GM18520 (cell line): Measurements from ENCODE around the gene TENT5A.
"Not testable (repeated sequence)": the region's sequence is repeated elsewhere in the genome, so short reads cannot be mapped to it uniquely, and the experiment has no call there.

Source experiments
- ATAC-seq: cut with Tn5 transposase; IDR thresholded peaks from one replicate; pipeline ENCODE4 v1.9.1; 2021; ENCODE audit not compliant: unreplicated experiment

Gene TENT5A

DNA sequence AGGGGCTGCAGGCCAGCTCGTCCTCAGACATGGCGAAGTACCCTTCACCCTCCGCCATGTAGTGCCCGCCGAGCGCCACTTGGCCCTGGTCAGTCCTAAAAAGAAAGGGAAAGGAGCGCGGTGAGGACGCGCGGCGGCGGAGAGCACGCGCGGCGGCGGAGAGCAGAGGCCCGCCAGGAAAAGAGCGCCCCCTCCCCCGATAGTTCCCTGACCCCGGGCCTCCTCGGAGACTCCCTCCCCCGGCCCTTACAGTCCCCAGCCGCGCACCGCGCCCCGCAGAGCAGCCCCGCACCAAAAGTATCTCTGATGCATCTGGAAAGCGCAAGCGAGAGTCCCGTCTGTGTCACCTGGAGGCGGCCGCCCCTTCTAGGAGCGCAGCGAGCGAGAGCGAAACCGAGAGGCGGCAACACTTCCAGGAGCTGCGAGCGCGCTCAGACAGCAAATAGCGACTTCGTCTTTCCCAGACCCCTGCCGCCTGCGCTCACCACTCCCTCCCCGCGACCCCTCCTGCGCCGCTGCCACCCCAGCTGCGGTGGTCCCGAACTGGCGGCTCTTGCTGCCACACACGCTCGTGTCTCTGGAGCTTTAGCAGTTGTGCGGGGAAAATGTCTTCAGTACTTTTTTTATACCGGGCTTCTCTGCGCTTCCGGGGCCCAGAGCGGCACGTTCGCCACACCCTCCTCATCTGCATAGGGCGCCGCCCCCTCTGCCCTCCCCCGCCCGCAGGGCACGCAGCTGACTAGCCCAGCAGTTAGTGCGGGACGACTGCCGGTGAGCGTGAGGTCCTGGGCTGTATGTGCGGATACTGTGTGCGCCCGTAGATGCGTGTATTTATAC, at the start of gene TENT5A:
TSS of gene TENT5A (minus strand) at position 598 of the 837 bp plus-strand sequence. CDS start at position 58, 540 bp downstream.
- peak; percentile 31 for ATAC-seq

- no peak for ATAC-seq
Observed at GRCh38 chr6:81801489-81801888, 49.0 kb upstream of the TENT5A start.

DNA sequence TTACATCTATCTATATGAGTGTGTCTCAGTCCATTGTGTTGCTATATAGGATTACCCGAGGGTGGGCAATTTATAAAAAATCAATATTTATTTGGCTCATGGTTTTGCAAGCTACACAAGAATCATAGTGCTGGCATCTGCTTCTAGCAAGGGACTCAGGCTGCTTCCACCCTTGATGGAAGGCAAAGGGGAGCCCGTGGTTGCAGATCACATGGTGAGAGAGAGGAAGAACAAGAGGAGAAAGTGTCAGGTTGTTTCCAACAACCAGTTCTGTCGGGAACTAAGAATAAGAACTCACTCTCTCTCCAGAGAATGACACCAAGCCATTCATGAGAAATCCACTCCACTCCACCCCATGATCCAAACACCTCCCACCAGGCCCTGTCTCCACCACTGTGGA, 48.2 kb upstream of the TENT5A start:
- ATAC-seq, result no peak

DNA sequence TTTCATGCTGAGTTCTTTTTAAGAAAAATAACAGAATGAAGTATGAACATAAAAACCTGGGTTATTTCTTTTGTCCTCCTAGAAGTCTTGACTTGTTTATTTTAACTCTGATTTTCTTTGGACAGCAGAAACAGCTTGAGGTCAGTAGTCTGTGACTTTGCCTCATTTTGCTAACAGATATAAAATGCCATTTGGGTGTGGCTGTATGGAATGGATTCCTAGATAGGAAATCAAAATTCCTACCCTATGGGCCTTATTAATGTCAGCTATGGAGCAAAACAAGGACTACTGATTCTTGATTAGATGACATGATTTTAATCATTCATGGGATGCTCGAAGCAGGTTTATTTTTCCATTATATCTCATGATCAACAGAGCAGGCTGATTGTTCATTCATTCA, 46.8 kb upstream of the TENT5A start:
- ATAC-seq, result no peak

- no peak for ATAC-seq
Observed at GRCh38 chr6:81797591-81797990, 45.1 kb upstream of the TENT5A start.

GRCh38 chr6:81795890-81796289, 43.4 kb upstream of the TENT5A start:
- ATAC-seq, result no peak

- ATAC-seq, result no peak
Observed at GRCh38 chr6:81793821-81794475, 41.5 kb upstream of the TENT5A start.

DNA sequence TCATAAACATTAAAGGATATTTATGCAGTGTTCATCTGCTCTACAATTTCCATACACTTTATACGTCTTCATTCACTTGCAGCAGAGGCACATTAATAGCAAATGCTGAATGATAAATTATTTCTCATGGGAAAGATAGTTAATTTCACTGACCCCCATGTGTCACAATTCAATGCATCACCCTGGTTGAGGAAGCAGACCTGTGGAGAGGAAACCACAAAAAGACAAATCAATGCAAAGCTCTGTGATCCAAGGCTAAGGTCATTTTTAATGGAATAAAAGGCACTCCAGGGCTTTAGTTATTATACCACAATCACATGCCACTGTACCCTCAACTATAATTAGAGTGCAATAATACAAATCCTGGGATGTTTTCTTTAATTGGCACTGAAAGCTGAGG, 40.3 kb upstream of the TENT5A start:
- no peak for ATAC-seq

- no peak for ATAC-seq
Observed at GRCh38 chr6:81791756-81792155, 39.3 kb upstream of the TENT5A start.

DNA sequence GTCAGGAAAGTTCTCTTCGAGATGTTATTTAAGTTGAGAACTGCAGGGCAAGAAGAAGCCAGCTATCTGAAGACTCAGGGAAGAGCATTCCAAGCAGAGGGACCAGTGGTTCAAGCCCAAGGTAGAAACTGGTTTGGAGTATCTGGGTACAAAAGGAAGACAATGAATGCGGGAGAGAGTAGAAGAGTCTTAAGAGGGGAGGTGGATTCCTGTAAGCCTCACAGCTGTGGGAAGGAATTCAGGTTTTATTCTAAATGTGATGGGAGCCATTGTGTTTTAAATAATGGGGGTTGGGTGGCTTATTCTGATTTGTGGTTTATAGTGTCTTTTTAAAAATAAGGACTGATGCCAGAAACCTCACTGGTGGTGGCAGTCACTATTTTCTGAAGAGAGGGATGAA, 37.6 kb upstream of the TENT5A start:
- ATAC-seq, result no peak

- no peak for ATAC-seq
Observed at GRCh38 chr6:81789291-81789690, 36.8 kb upstream of the TENT5A start.

- ATAC-seq, result no peak
Observed at GRCh38 chr6:81788748-81789147, 36.3 kb upstream of the TENT5A start.

DNA sequence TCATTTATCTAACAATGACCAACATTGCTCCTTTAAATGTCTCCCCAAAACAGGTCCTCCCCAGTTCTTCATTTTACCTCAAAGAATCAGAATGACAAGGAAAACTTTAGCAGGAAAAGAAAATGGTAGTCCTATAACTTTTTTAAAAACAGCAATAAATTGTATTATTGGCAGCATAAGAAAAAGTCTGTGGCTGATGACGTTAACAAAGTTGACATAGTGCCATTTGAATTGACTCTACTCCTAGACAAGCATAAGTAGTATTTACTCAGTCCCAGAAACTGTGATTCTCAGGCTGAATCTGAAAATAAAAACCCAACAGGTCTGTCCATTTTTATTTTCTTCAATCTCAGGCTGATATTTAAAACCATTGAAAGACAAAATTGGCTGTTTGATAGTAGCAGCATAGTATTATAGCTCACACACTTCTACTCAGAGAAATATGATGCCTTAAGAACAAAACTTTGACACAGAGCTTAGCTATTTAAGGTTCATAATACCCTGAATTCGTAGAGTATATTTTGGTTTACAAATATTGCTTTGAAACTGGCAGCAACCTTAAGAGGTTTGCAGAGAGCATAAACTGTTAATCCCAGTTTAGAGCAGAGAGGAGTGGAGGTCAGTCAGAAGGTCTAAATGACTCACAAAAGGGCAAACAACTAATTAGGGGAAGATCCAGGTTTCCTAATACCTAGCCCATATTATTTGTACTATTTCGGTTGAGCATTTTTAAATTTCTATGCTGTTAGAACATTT, 35.0 kb upstream of the TENT5A start:
- peak; percentile 53 for ATAC-seq

DNA sequence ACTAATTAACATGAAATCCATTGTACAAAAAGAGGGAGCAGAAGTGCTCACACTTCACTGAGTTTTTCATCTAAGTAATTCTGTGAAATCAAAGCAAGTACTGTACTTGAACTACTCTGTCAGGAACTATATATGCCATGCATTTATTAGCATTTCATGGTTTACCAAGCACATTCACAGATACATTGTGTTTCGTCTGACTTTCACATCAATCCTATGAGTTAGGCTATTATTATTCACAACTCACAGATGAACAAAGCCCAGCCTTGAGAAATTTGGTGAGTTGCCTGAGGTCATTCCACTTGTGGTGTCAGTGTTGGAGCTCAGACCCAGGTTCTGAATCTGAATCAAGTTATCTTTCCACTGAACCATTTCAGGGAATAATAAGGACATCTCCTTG, 33.7 kb upstream of the TENT5A start:
- ATAC-seq, result no peak

GRCh38 chr6:81785377-81785776, 32.9 kb upstream of the TENT5A start:
- ATAC-seq, result no peak

GRCh38 chr6:81783893-81784292, 31.4 kb upstream of the TENT5A start:
- ATAC-seq, result no peak

- no peak for ATAC-seq
Observed at GRCh38 chr6:81781624-81782023, 29.1 kb upstream of the TENT5A start.

GRCh38 chr6:81777586-81778268, 25.2 kb upstream of the TENT5A start:
- no peak for ATAC-seq

DNA sequence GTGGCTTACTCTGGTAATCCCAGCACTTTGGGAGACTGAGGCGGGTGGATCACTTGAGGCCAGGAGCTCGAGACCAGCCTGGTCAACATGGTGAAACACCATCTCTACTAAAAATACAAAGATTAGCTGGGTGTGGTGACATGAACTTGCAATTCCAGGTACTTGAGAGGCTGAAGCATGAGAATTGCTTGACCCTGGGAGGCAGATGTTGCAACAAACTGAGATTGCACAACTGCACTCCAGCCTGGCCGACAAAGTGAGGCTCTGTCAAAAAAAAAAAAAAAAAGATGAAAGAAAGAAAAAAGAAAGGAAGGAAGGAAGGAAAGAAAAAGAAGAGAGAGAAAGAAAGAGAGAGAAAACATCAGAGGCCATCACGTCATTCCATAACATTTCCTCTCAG, 23.7 kb upstream of the TENT5A start:
- ATAC-seq, result not testable (repeated sequence)

DNA sequence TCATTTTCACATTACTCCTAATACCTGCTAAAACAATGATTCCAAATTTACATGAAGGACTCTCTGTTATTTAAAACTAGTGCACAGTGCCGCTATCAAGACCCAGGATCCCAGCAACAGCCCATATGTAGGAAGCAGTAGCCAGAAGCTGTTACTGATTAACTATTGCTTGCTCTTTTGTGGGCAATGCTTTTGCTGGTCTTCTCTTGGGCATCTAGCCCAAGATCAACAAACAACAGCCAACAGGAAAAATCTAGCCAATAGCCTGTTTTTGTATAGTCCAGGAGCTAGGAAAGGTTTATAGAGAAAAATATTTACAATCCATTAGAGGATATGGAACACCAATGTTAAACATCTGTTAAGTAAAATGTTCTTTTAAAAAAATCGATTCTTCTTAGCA, 22.1 kb upstream of the TENT5A start:
- ATAC-seq, result no peak

- no peak for ATAC-seq
Observed at GRCh38 chr6:81773887-81774286, 21.4 kb upstream of the TENT5A start.
